ENCODE data around the gene TSPAN17.
"Not testable (repeated sequence)": the region's sequence is repeated elsewhere in the genome, so short reads cannot be mapped to it uniquely, and the experiment has no call there.

TSPAN17 gene

GRCh38 chr5:176647030-176647842, at the start of gene TSPAN17:
Gene TSPAN17, plus strand, starts transcription at chr5:176647484. Its CDS starts 132 bp downstream, at chr5:176647616.
- DNase-seq (ENCODE audit: low read depth), result peak; percentile 91

GRCh38 chr5:176599749-176600430, 47.4 kb upstream of the TSPAN17 start:
- DNase-seq (ENCODE audit: low read depth), result not testable (repeated sequence)

- DNase-seq (ENCODE audit: low read depth), result no peak
Observed at GRCh38 chr5:176601901-176602482, 45.3 kb upstream of the TSPAN17 start.

GRCh38 chr5:176603091-176603490, 44.2 kb upstream of the TSPAN17 start:
- no peak for DNase-seq (ENCODE audit: low read depth)

GRCh38 chr5:176606032-176606431, 41.3 kb upstream of the TSPAN17 start:
- no peak for DNase-seq (ENCODE audit: low read depth)

GRCh38 chr5:176606875-176607274, 40.4 kb upstream of the TSPAN17 start:
- no peak for DNase-seq (ENCODE audit: low read depth)

GRCh38 chr5:176608142-176608705, 39.1 kb upstream of the TSPAN17 start:
- DNase-seq (ENCODE audit: low read depth), result no peak

GRCh38 chr5:176608937-176609723, 38.2 kb upstream of the TSPAN17 start:
- no peak for DNase-seq (ENCODE audit: low read depth)

- peak; percentile 22 for DNase-seq (ENCODE audit: low read depth)
Observed at GRCh38 chr5:176609724-176610434, 37.4 kb upstream of the TSPAN17 start, which contains the start of gene GPRIN1. Gene GPRIN1, minus strand, starts transcription at chr5:176610156. Its CDS starts 10,322 bp downstream, at chr5:176599834.

- DNase-seq (ENCODE audit: low read depth), result no peak
Observed at GRCh38 chr5:176610435-176610773, 36.9 kb upstream of the TSPAN17 start.

GRCh38 chr5:176611435-176611834, 35.8 kb upstream of the TSPAN17 start:
- peak; percentile 31 for DNase-seq (ENCODE audit: low read depth)

- no peak for DNase-seq (ENCODE audit: low read depth)
Observed at GRCh38 chr5:176612008-176612407, 35.3 kb upstream of the TSPAN17 start.

- no peak for DNase-seq (ENCODE audit: low read depth)
Observed at GRCh38 chr5:176612855-176613254, 34.4 kb upstream of the TSPAN17 start.

GRCh38 chr5:176614805-176615478, 32.3 kb upstream of the TSPAN17 start:
- no peak for DNase-seq (ENCODE audit: low read depth)

GRCh38 chr5:176616511-176616910, 30.8 kb upstream of the TSPAN17 start:
- DNase-seq (ENCODE audit: low read depth), result no peak

GRCh38 chr5:176618783-176619182, 28.5 kb upstream of the TSPAN17 start:
- no peak for DNase-seq (ENCODE audit: low read depth)

GRCh38 chr5:176619203-176619568, 28.1 kb upstream of the TSPAN17 start:
- DNase-seq (ENCODE audit: low read depth), result no peak

- no peak for DNase-seq (ENCODE audit: low read depth)
Observed at GRCh38 chr5:176619569-176620332, 27.5 kb upstream of the TSPAN17 start.

GRCh38 chr5:176620333-176620981, 26.8 kb upstream of the TSPAN17 start:
- peak; percentile 5 for DNase-seq (ENCODE audit: low read depth)

Data from CMK (cell line).